HepG2 (cell line): ENCODE data around the gene PLCB1. TPM values are rescaled to one million over a fixed set of nuclear protein-coding genes. Genes with fewer than 3 reads are reported as not detected.

Experiments
- AGO2 ChIP-seq: fragments of 200-400 bp; formaldehyde crosslinking; optimal IDR thresholded peaks from 2 replicates; pipeline ENCODE3; 2017; ENCODE audit warnings: mild to moderate bottlenecking, low read depth, low read length, moderate library complexity
- CHCHD3 ChIP-seq: sonication (generic); formaldehyde crosslinking; IDR thresholded peaks from 2 replicates; pipeline ENCODE4 v1.8.0; 2022; ENCODE audit warnings: mild to moderate bottlenecking, missing genetic modification reagents, moderate library complexity
- GATAD2A ChIP-seq: IDR thresholded peaks from 2 replicates; pipeline ENCODE4 v1.6.1; 2016
- HOXD1 ChIP-seq: sonication (generic); formaldehyde crosslinking; IDR thresholded peaks from 2 replicates; pipeline ENCODE4 v1.5.0; 2020; ENCODE audit warnings: missing genetic modification reagents
- KLF9 ChIP-seq: IDR thresholded peaks from 2 replicates; pipeline ENCODE4 v1.6.1; 2016; ENCODE audit warnings: low read depth
- XBP1 ChIP-seq: sonication (generic); formaldehyde crosslinking; IDR thresholded peaks from 2 replicates; pipeline ENCODE4 v1.5.0; 2020; ENCODE audit warnings: missing genetic modification reagents
- ZBTB2 ChIP-seq: sonication (generic); formaldehyde crosslinking; IDR thresholded peaks from 2 replicates; pipeline ENCODE4 v1.8.0; 2022; ENCODE audit warnings: low read depth, missing genetic modification reagents
- ZBTB4 ChIP-seq: sonication (generic); formaldehyde crosslinking; IDR thresholded peaks from 2 replicates; pipeline ENCODE4 v1.4.0; 2020; ENCODE audit warnings: missing genetic modification reagents, mild to moderate bottlenecking, borderline replicate concordance
- ZC3H13 ChIP-seq: sonication (generic); formaldehyde crosslinking; IDR thresholded peaks from 2 replicates; pipeline ENCODE4 v1.8.1; 2023; ENCODE audit warnings: mild to moderate bottlenecking, missing genetic modification reagents, moderate library complexity
- ZFX ChIP-seq: sonication (generic); formaldehyde crosslinking; IDR thresholded peaks from 2 replicates; pipeline ENCODE4 v1.4.0; 2020; ENCODE audit warnings: mild to moderate bottlenecking, low read depth, missing genetic modification reagents, moderate library complexity
- ZNF138 ChIP-seq: sonication (generic); formaldehyde crosslinking; IDR thresholded peaks from 2 replicates; pipeline ENCODE4 v1.5.0; 2020; ENCODE audit warnings: mild to moderate bottlenecking, low read depth, missing genetic modification reagents
- ZNF264 ChIP-seq: sonication (generic); formaldehyde crosslinking; IDR thresholded peaks from 2 replicates; pipeline ENCODE4 v1.4.0; 2020; ENCODE audit warnings: missing genetic modification reagents
- ZNF335 ChIP-seq: sonication (generic); formaldehyde crosslinking; IDR thresholded peaks from 2 replicates; pipeline ENCODE4 v1.4.0; 2020; ENCODE audit warnings: missing genetic modification reagents
- ZNF33B ChIP-seq: sonication (generic); formaldehyde crosslinking; IDR thresholded peaks from 2 replicates; pipeline ENCODE4 v1.5.1; 2020; ENCODE audit warnings: mild to moderate bottlenecking, missing genetic modification reagents
- ZNF431 ChIP-seq: sonication (generic); formaldehyde crosslinking; IDR thresholded peaks from 2 replicates; pipeline ENCODE4 v1.9.0; 2022; ENCODE audit warnings: missing genetic modification reagents, low read depth, mild to moderate bottlenecking, borderline replicate concordance
- ZNF550 ChIP-seq: sonication (generic); formaldehyde crosslinking; IDR thresholded peaks from 2 replicates; pipeline ENCODE4 v1.4.0; 2020; ENCODE audit warnings: mild to moderate bottlenecking, missing genetic modification reagents, borderline replicate concordance
- ZNF564 ChIP-seq: sonication (generic); formaldehyde crosslinking; IDR thresholded peaks from 2 replicates; pipeline ENCODE4 v1.8.1; 2023; ENCODE audit warnings: mild to moderate bottlenecking, missing genetic modification reagents
- ZNF777 ChIP-seq: sonication (generic); formaldehyde crosslinking; IDR thresholded peaks from 2 replicates; pipeline ENCODE4 v1.4.0; 2020; ENCODE audit warnings: missing genetic modification reagents
- ZSCAN31 ChIP-seq: sonication (generic); formaldehyde crosslinking; IDR thresholded peaks from 2 replicates; pipeline ENCODE4 v1.5.0; 2020; ENCODE audit warnings: low read depth, mild to moderate bottlenecking, missing genetic modification reagents
- polyA plus RNA-seq, 8 experiments: library from polyadenylated mRNA; depleted of rRNA in 3 of 8; stranded (reverse) in 7 of 8; unstranded in 1 of 8; fragments of >200 nt; fragmentation: Illumina TruSeq in 4 of 8; extraction: Trizol in 4 of 8; gene quantifications; 2 replicates each; pipeline versions ENCODE4 v1.2.1 to v1.2.3, GENCODE V29; 2011 to 2016; ENCODE audit warnings: low read depth in 4 of 8, missing spikeins in 1 of 8, mixed read lengths in 1 of 8; ENCODE audit not compliant: insufficient read depth in 1 of 8
- total RNA-seq, 5 experiments: library from RNA; depleted of rRNA; stranded (reverse); fragments of >200 nt; fragmentation: Illumina TruSeq; extraction: Trizol; gene quantifications; 2 replicates each; pipeline ENCODE4 v1.2.3, GENCODE V29; 2016; ENCODE audit warnings: low read depth in 1 of 5
- TF ChIP-seq, protein P1 (sequence below): sonication (generic); formaldehyde crosslinking; IDR thresholded peaks from 2 replicates; pipeline ENCODE4 v1.4.0; 2020; ENCODE audit warnings: missing genetic modification reagents, borderline replicate concordance

PLCB1 gene
- total and polyA plus RNA-seq, 2 of the 13 experiments (the other 11 are each of a cell fraction or from before 2014, with no cell fraction given), result 42.4 to 55.9 TPM

- no peak; the same call in 1 of the 2 replicates for TF ChIP-seq ZNF564 (CRISPR knock-in tag)
- TF ChIP-seq GATAD2A (CRISPR knock-in tag), result peak; percentile 83
- TF ChIP-seq ZBTB4, result no peak
- peak; percentile 54; the same call in 1 of the 2 replicates for TF ChIP-seq ZNF335 (CRISPR knock-in tag)
- TF ChIP-seq XBP1, result no peak
- TF ChIP-seq ZNF550 (CRISPR knock-in tag), result no peak
- peak; percentile 83 for TF ChIP-seq ZC3H13 (CRISPR knock-in tag)
- no peak for TF ChIP-seq ZNF264 (CRISPR knock-in tag)
- 0 out of 2 replicates have a peak, but pooled peaks have one; percentile 66 for TF ChIP-seq ZSCAN31 (CRISPR knock-in tag)
- no peak for TF ChIP-seq ZBTB2 (CRISPR knock-in tag)
- no peak; the same call in 1 of the 2 replicates for TF ChIP-seq ZNF33B (CRISPR knock-in tag)
- no peak for TF ChIP-seq ZFX (CRISPR knock-in tag)
- TF ChIP-seq, protein P1, sequence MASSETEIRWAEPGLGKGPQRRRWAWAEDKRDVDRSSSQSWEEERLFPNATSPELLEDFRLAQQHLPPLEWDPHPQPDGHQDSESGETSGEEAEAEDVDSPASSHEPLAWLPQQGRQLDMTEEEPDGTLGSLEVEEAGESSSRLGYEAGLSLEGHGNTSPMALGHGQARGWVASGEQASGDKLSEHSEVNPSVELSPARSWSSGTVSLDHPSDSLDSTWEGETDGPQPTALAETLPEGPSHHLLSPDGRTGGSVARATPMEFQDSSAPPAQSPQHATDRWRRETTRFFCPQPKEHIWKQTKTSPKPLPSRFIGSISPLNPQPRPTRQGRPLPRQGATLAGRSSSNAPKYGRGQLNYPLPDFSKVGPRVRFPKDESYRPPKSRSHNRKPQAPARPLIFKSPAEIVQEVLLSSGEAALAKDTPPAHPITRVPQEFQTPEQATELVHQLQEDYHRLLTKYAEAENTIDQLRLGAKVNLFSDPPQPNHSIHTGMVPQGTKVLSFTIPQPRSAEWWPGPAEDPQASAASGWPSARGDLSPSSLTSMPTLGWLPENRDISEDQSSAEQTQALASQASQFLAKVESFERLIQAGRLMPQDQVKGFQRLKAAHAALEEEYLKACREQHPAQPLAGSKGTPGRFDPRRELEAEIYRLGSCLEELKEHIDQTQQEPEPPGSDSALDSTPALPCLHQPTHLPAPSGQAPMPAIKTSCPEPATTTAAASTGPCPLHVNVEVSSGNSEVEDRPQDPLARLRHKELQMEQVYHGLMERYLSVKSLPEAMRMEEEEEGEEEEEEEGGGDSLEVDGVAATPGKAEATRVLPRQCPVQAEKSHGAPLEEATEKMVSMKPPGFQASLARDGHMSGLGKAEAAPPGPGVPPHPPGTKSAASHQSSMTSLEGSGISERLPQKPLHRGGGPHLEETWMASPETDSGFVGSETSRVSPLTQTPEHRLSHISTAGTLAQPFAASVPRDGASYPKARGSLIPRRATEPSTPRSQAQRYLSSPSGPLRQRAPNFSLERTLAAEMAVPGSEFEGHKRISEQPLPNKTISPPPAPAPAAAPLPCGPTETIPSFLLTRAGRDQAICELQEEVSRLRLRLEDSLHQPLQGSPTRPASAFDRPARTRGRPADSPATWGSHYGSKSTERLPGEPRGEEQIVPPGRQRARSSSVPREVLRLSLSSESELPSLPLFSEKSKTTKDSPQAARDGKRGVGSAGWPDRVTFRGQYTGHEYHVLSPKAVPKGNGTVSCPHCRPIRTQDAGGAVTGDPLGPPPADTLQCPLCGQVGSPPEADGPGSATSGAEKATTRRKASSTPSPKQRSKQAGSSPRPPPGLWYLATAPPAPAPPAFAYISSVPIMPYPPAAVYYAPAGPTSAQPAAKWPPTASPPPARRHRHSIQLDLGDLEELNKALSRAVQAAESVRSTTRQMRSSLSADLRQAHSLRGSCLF (CRISPR knock-in tag), result no peak
- TF ChIP-seq ZNF431 (CRISPR knock-in tag), result no peak
- 0 out of 2 replicates have a peak, but pooled peaks have one; percentile 52 for TF ChIP-seq HOXD1 (CRISPR knock-in tag)
- no peak; the same call in 1 of the 2 replicates for TF ChIP-seq ZNF777 (CRISPR knock-in tag)
- peak; percentile 87 for TF ChIP-seq AGO2
- peak; percentile 75; the same call in 1 of the 2 replicates for TF ChIP-seq KLF9 (CRISPR knock-in tag)
- no peak for TF ChIP-seq CHCHD3 (CRISPR knock-in tag)
- no peak for TF ChIP-seq ZNF138 (CRISPR knock-in tag)
Measured at GRCh38 chr20:8131598-8132483, at the start of gene PLCB1 (continued).
